DND-41 (cell line): ENCODE measurements around the gene NAA10.

Source experiments
- CTCF ChIP-seq: IDR thresholded peaks from 2 replicates; pipeline ENCODE4 v1.5.1; 2012; ENCODE audit warnings: borderline replicate concordance, low read length, moderate library complexity, mild to moderate bottlenecking; ENCODE audit not compliant: poor library complexity, severe bottlenecking; ENCODE audit errors: extremely low read depth
- EZH2 ChIP-seq: IDR thresholded peaks from 3 replicates; pipeline ENCODE4 v1.6.1; 2012; ENCODE audit warnings: borderline replicate concordance, low read depth, mild to moderate bottlenecking, moderate library complexity, low read length, inconsistent platforms; ENCODE audit not compliant: severe bottlenecking

- TF ChIP-seq CTCF (no peak), EZH2 (no peak)
Observed at GRCh38 chrX:153921511-153922446, 13.1 kb downstream of the NAA10 start.
